ENCODE data around the gene TNP2. TPM values are rescaled to one million over a fixed set of nuclear protein-coding genes. Genes with fewer than 3 reads are reported as not detected.
A peak's percentile ranks its signal among the peaks of the same experiment; 100 is the strongest.

Gene TNP2
- total and polyA plus RNA-seq, 2 experiments from 2014 or later: not detected

GRCh38 chr16:11219178-11219577 lies 49.9 kb downstream of the TNP2 start (continued):
- TF ChIP-seq CTCF (conservative IDR thresholded peaks at IDR 0.05; ENCODE audit: low read depth in 2 of 2) (no peak), JUNB (IDR thresholded peaks at IDR 0.05; ENCODE audit: unreplicated experiment) (no peak), STAT1 (IDR thresholded peaks at IDR 0.05; ENCODE audit: unreplicated experiment) (no peak), NANOG (IDR thresholded peaks at IDR 0.05; ENCODE audit: borderline replicate concordance) (no peak), ZNF114 (CRISPR knock-in tag; IDR thresholded peaks at IDR 0.05) (no peak)
- TF ChIP-seq, protein P1, sequence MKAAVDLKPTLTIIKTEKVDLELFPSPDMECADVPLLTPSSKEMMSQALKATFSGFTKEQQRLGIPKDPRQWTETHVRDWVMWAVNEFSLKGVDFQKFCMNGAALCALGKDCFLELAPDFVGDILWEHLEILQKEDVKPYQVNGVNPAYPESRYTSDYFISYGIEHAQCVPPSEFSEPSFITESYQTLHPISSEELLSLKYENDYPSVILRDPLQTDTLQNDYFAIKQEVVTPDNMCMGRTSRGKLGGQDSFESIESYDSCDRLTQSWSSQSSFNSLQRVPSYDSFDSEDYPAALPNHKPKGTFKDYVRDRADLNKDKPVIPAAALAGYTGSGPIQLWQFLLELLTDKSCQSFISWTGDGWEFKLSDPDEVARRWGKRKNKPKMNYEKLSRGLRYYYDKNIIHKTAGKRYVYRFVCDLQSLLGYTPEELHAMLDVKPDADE (IDR thresholded peaks at IDR 0.05): no peak

- Mint-ChIP-seq H3K27ac (no peak overlapping the region), H3K36me3 (ENCODE audit: low read depth) (peaks cover 16% of the 10 kb centered on the region), H3K4me1 (no peaks in the 10 kb centered on the region), H3K27me3 (ENCODE audit: insufficient read depth, low read depth, poor library complexity) (peaks cover 13% of the 10 kb centered on the region), H3K9me3 (peaks cover 35% of the 10 kb centered on the region), H3K4me3 (no peak overlapping the region)
- H3K9me2 ChIP-seq (ENCODE audit: insufficient read depth): no peaks in the 10 kb centered on the region
- H2AFZ ChIP-seq: no peak overlapping the region
- H3K79me2 ChIP-seq (replicated peaks; ENCODE audit: insufficient read depth): no peaks in the 10 kb centered on the region
- ATAC-seq: no peak
- H3K36me3 ChIP-seq (ENCODE audit: insufficient read depth): no peaks in the 10 kb centered on the region
- H3F3A ChIP-seq (replicated peaks; ENCODE audit: low read depth): no peaks in the 10 kb centered on the region
- TF ChIP-seq NANOG (IDR thresholded peaks at IDR 0.05; ENCODE audit: borderline replicate concordance): no peak
- peak; percentile 38 to 81 for TF ChIP-seq CTCF (conservative IDR thresholded peaks at IDR 0.05; ENCODE audit: low read depth in 2 of 2)
- TF ChIP-seq REST (IDR thresholded peaks at IDR 0.05; ENCODE audit: unreplicated experiment): no peak
- no peaks in the 10 kb centered on the region for H3K27me3 ChIP-seq (ENCODE audit: insufficient read depth)
- H3K4me3 ChIP-seq: no peak overlapping the region
- DNase-seq (ENCODE audit: low spot score): peak; percentile 52
- H3K4me1 ChIP-seq (ENCODE audit: insufficient read depth): no peaks in the 10 kb centered on the region
- no peak overlapping the region for H3K27ac ChIP-seq (ENCODE audit: low read depth)
- no peaks in the 10 kb centered on the region for H4K20me1 ChIP-seq (replicated peaks; ENCODE audit: insufficient read depth)
- H3K4me2 ChIP-seq: no peak overlapping the region
Measured at GRCh38 chr16:11218604-11218962, 50.5 kb downstream of the TNP2 start.

Small RNAs within 50 kb of the gene (microRNA-seq; reads per million reads assigned to microRNA genes)
- not detected for gene MIR548H2

Small RNAs within 50 kb of the gene (small RNA-seq; reads per million reads assigned to genes)
- gene MIR548H2 (ENCODE audit: low replicate concordance): not detected
- not detected for gene RF00019 (ENCODE audit: low replicate concordance)
- gene RF00554 (ENCODE audit: low replicate concordance): not detected

Other genes with a start within 250 kb of the TNP2 start
- gene SOCS1, start 13.1 kb downstream of the TNP2 start, total RNA-seq (2014; rRNA removed; shearing (Covaris generic)): 79.2 and 84.7 TPM in 2 replicates
- 104 and 108 TPM in 2 replicates for gene SOCS1, start 13.1 kb downstream of the TNP2 start, polyA plus RNA-seq (2016; fragmentation: Nextera tagmentation; extraction: Ambion mirVana)
- not detected in 2 replicates for gene PRM3, start 4.3 kb upstream of the TNP2 start, total RNA-seq (2014; rRNA removed; shearing (Covaris generic))
- gene PRM3, start 4.3 kb upstream of the TNP2 start, polyA plus RNA-seq (2016; fragmentation: Nextera tagmentation; extraction: Ambion mirVana): not detected in 2 replicates
- not detected in 2 replicates for gene PRM2, start 7.2 kb upstream of the TNP2 start, total RNA-seq (2014; rRNA removed; shearing (Covaris generic))
- not detected in 2 replicates for gene PRM2, start 7.2 kb upstream of the TNP2 start, polyA plus RNA-seq (2016; fragmentation: Nextera tagmentation; extraction: Ambion mirVana)
- not detected in 2 replicates for gene PRM1, start 12.0 kb upstream of the TNP2 start, total RNA-seq (2014; rRNA removed; shearing (Covaris generic))
- gene PRM1, start 12.0 kb upstream of the TNP2 start, polyA plus RNA-seq (2016; fragmentation: Nextera tagmentation; extraction: Ambion mirVana): 1.2 and 2.1 TPM in 2 replicates
- gene RMI2, start 76.1 kb upstream of the TNP2 start, total RNA-seq (2014; rRNA removed; shearing (Covaris generic)): 98.2 and 120 TPM in 2 replicates
- gene RMI2, start 76.1 kb upstream of the TNP2 start, polyA plus RNA-seq (2016; fragmentation: Nextera tagmentation; extraction: Ambion mirVana): 103 and 108 TPM in 2 replicates